ENCODE measurements around the gene LRP5.

LRP5 gene

DNA sequence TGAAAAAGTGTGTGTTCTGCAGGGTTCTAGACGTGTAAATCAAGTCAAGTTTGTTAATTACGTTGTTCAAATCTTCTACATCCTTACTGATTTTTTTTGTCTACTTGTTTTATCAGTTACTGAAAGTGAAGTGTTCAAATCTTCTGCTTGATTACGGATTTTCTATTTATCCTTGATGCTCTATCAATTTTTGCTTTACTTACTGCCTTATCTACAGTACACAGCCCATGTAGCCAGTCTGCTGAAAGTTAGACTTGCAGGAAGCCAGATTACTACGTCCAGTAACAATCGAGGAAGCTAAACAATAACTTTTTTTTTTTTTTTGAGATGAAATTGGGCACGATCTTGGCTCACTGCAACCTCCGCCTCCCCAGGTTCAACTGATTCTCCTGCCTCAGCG is 25.0 kb upstream of the LRP5 start:
- Histone ChIP-seq H3K4me1 (no peaks in the 10 kb centered on the region), H3K27me3 (peaks cover 0 to 5% of the 10 kb centered on the region in 2 donors), H3K36me3 (no peaks in the 10 kb centered on the region), H3K4me3 (no peak overlapping the region), H3K9me3 (no peaks in the 10 kb centered on the region), H3K27ac (no peak overlapping the region)
- TF ChIP-seq, protein P1, sequence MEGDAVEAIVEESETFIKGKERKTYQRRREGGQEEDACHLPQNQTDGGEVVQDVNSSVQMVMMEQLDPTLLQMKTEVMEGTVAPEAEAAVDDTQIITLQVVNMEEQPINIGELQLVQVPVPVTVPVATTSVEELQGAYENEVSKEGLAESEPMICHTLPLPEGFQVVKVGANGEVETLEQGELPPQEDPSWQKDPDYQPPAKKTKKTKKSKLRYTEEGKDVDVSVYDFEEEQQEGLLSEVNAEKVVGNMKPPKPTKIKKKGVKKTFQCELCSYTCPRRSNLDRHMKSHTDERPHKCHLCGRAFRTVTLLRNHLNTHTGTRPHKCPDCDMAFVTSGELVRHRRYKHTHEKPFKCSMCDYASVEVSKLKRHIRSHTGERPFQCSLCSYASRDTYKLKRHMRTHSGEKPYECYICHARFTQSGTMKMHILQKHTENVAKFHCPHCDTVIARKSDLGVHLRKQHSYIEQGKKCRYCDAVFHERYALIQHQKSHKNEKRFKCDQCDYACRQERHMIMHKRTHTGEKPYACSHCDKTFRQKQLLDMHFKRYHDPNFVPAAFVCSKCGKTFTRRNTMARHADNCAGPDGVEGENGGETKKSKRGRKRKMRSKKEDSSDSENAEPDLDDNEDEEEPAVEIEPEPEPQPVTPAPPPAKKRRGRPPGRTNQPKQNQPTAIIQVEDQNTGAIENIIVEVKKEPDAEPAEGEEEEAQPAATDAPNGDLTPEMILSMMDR (IDR thresholded peaks at IDR 0.05), result no peak
- DNase-seq, result no peak
- intact Hi-C loops (cut with DNase I; ENCODE audit: low total_unique reads), result no loop called here

DNA sequence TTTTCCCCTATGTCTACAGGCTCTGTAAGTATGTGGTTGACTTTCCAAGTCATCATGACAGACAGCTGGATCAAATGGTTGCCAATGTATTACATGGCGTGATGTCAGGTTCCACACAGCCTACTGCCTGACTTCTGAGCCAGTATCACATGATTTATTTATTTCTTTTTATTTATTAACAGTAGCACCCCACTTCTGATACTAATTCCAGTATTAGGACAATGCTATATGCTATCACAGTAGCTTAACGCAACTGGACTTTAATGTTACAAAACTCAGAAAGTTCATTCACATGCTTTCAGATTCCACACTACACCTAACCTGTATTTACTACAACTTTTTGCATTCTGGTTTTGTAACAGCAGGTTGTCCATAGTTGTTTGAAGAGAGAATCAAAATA is 22.9 kb upstream of the LRP5 start:
- Histone ChIP-seq H3K27me3 (peaks cover 0 to 5% of the 10 kb centered on the region in 2 donors), H3K27ac (no peak overlapping the region), H3K4me1 (no peaks in the 10 kb centered on the region), H3K4me3 (no peak overlapping the region), H3K36me3 (no peaks in the 10 kb centered on the region), H3K9me3 (no peaks in the 10 kb centered on the region)
- no peak for DNase-seq
- TF ChIP-seq, protein P1 (IDR thresholded peaks at IDR 0.05), result no peak
- intact Hi-C loops (cut with DNase I; ENCODE audit: low total_unique reads), result no loop called here

DNA sequence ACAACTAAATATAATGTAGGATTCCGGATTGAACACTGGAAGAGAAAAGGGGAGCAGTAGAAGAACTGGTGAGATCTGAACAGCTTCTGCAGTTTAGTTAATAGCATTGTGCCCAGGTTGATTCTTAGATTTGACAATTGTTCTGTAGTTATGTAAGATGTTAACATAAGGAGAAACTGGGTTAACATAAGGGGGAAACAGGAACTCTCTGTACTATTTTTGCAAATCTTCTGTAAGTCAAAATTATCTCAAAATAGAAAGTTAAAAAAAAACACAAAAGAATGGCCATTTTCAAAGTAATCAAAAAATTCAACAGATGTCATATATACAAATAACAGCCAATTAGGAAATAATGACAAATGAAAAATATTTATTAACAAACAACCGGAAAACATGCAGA is 18.7 kb upstream of the LRP5 start:
- no peaks in the 10 kb centered on the region for H3K9me3 ChIP-seq
- H3K36me3 ChIP-seq, result no peaks in the 10 kb centered on the region
- H3K27ac ChIP-seq, result no peak overlapping the region
- no peak overlapping the region for H3K4me3 ChIP-seq
- TF ChIP-seq, protein P1 (IDR thresholded peaks at IDR 0.05), result no peak
- no peak for DNase-seq
- H3K27me3 ChIP-seq, result peaks cover 0 to under 1% of the 10 kb centered on the region in 2 donors
- intact Hi-C loops (cut with DNase I; ENCODE audit: low total_unique reads), result loop anchor here (10.0 kb wide), 2 partner anchors 79 to 151 kb away; partner anchors contain the start of gene KMT5B
- peaks cover 0 to 13% (median 2%) of the 10 kb centered on the region in 4 donors for H3K4me1 ChIP-seq

DNA sequence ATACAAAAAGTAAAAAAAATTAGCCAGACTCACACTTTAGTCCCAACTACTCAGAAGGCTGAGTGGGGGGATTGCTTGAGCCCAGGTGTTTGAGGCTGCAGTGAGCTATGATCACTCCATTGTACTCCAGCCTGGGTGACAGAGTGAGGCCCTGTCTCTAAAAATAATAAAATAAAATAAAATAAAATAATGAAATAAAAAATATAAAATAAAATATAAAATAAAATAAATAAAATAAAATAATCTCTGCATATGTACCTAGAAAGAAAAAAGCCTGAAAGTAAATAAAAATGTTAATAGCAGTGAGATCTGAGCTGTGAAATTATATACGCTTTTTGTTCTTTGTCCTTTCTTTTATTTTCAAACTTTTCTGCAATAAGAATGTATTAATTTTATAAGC is 17.1 kb upstream of the LRP5 start:
- H3K4me3 ChIP-seq, result no peak overlapping the region
- no peak for DNase-seq
- no peaks in the 10 kb centered on the region for H3K36me3 ChIP-seq
- no peaks in the 10 kb centered on the region for H3K27me3 ChIP-seq
- no peaks in the 10 kb centered on the region for H3K9me3 ChIP-seq
- H3K27ac ChIP-seq, result no peak overlapping the region
- H3K4me1 ChIP-seq, result peaks cover 0 to 13% (median 2%) of the 10 kb centered on the region in 4 donors
- intact Hi-C loops (cut with DNase I; ENCODE audit: low total_unique reads), result loop anchor here (10.0 kb wide), 2 partner anchors 80 to 150 kb away; partner anchors contain the start of gene KMT5B
- TF ChIP-seq, protein P1 (IDR thresholded peaks at IDR 0.05), result no peak

DNA sequence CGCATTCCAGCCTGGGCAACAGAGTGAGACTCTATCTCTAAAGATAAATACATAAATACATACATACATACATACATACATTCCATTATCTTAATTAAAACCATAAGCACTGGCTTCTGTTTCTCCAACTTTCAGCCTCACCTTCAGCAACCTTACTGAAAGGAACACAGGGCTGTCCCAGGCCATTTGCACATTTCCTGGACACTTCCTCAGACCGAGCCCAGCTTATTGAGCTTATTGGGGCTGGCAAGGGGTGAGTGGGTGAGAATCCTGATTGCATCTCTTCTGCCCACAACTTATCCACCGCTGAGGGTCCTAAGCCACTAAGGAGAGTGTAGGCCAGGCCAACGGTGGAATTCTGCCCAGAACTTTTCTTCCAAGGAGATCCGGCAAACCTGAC is 16.5 kb upstream of the LRP5 start:
- H3K9me3 ChIP-seq, result no peaks in the 10 kb centered on the region
- peaks cover 0 to 13% (median 2%) of the 10 kb centered on the region in 4 donors for H3K4me1 ChIP-seq
- TF ChIP-seq, protein P1 (IDR thresholded peaks at IDR 0.05), result no peak
- H3K27ac ChIP-seq, result no peak overlapping the region
- no peaks in the 10 kb centered on the region for H3K27me3 ChIP-seq
- intact Hi-C loops (cut with DNase I; ENCODE audit: low total_unique reads), result loop anchor here (10.0 kb wide), 2 partner anchors 81 to 149 kb away; partner anchors contain the start of gene KMT5B
- DNase-seq, result no peak
- H3K36me3 ChIP-seq, result no peaks in the 10 kb centered on the region
- no peak overlapping the region for H3K4me3 ChIP-seq

Measured in tibial artery (tissue), 4 donors.